ENCODE measurements around the gene ACER3.
"Not testable (repeated sequence)": the region's sequence is repeated elsewhere in the genome, so short reads cannot be mapped to it uniquely, and the experiment has no call there.

The ACER3 gene

DNA sequence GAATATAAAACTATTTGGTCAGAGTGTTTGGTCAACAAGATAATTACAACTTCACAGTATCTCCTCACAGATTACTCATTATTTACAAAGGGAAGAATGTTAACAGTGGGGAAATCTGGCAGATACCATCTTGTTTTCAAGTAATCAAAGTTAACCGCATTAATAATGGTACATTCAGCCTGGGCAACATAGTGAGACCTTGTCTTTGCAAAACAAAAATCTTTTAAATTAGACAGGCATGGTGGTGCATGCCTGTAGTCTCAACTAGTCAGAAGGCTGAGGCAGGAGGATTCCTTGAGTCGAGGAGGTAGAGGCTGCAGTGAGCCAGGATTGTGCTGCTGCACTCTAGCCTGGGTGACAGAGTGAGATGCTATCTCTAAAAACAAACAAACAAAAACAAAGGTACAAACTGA lies 78.5 kb downstream of the ACER3 start:
- DNase-seq: no peak

DNA sequence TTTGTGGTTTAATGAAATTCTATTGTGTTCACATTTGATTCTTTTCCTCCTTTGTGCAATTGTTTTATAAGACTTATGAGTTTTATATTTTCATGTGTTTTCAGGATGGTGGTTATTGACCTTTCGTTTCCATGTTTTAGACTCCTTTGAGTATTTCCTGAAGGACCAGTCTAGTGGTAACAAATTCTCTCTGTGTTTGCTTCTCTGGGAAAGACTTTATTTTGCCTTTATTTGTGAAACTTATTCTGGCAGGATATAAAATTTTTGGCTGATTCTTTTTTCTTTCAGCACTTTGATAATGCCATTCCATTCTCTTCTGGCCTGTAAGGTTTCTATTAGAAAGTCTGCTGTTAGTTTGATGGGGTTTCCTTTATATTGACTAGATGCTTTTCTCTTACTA lies 83.5 kb downstream of the ACER3 start:
- DNase-seq: no peak

DNA sequence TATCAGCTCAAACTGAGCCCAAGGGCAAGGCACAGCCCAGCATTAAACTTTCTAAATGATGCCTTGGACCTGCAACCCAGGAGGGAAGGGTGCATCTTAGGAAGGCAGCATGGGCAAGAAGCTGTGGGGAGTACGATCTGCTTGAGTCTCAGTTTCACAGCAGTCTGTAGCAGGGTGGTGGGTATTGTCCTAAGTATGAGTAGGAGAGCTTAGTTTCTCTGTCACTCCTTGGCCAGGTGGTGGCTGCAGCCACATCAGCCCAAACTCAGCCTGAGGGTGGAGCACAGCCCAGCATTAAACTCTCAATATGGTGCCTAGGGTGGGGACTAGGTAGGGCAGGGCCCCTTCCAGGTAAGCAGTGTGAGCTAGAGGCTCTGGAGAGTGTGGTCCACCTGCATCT lies 85.5 kb downstream of the ACER3 start:
- no peak for DNase-seq

DNA sequence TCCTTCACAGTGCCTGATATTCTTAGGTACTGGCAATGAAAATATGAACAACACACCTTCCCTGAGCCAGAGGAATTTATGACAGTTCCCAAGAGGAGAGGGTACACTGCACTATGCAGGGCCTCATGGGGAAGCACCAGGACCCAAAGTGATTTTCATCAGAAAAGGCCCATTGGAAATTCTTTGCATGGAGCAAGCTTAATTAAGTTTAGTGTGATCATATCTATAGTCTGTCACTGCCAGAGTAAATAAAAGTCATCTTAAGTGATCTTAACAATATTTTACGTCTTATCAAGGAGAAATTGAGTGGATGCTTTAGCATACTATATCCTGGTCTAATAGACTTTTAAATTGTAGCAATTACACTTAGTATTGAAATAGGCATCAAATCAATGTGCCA lies 86.5 kb downstream of the ACER3 start:
- no peak for DNase-seq

DNA sequence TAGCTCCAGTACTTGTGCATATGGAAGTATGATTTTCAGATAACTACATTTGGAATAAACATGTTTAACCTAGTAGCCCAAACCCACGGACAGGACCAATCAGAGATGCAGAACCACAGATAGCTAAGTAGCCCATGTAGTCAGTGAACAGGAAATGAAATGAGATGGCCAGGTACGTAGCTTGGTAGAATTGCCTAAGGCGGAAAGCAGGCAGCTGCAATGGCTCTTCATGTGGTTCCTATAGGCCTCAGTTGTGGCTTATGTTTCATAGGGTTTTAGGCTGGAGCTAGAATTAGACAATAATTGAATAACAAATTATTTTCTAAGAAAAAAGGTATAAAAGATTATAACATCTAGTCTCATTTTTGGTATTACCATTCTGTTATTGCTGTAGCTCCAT lies 87.1 kb downstream of the ACER3 start:
- DNase-seq: no peak

DNA sequence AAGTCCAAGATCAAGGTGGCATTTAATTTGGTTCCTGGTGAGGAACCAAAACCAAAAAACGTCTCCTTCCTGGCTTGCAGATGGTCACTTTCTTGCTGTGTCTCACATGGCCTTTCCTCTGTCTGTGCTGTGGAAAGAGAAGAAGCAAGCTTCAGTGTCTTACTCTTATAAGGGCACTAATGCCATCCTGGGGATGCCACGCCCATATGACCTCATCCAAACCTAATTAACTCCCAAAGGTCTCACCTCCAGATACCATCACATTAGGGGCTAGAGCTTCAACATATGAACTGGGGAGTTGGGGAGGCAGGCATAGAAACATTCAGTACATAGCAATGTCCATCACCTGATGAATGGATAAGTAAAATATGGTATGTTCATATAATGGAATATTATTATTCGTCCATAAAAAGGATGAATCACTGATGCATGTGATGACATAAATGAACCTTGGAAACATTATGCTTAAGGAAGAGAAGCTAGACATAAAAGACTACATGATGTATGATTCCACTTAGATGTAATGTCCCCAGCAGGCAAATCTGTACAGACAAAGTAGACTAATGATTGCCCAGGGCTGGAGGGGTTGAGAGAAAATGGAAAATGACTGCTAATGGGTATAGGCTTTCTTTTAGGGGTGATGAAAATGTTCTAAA lies 94.9 kb downstream of the ACER3 start:
- no peak for DNase-seq

DNA sequence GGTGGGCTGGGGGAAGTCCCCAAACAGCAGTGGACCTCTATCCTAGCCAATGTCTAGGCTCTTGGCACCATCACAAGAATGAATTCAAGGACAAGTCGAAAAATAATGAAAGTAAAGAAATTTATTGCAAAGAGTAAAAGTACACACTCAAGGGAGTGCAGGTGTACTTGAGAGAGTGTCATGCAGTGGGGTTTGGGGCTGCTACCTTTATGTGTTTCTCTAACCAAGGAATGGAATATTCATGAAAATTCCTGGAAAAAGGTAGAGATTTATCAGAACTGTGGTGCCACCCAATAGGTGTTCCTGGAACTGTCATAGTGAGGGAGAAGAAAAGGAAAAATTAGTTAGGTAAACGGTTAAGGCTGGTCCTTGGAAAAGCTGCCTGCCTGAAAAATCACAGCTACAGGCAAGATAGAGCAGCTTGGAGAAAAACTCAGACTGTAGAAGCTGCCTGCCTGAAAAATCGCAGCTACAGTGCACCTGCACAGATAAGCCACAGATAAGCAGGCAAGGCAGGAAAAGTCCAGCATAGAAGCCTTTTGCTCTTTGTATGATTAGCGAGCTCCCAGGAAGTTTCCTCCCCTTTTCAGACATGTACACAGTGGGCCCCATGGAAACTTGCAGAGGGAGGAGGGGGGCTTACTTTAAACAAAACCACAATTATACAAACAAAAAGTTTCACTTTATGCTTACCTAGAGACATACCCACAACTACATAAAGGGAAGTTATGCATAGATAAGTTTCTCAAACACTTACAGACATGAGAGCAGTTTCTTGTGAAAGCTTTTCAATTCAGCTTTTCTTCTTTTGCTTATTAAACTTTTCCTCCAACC lies 102.1 kb downstream of the ACER3 start:
- DNase-seq: no peak

DNA sequence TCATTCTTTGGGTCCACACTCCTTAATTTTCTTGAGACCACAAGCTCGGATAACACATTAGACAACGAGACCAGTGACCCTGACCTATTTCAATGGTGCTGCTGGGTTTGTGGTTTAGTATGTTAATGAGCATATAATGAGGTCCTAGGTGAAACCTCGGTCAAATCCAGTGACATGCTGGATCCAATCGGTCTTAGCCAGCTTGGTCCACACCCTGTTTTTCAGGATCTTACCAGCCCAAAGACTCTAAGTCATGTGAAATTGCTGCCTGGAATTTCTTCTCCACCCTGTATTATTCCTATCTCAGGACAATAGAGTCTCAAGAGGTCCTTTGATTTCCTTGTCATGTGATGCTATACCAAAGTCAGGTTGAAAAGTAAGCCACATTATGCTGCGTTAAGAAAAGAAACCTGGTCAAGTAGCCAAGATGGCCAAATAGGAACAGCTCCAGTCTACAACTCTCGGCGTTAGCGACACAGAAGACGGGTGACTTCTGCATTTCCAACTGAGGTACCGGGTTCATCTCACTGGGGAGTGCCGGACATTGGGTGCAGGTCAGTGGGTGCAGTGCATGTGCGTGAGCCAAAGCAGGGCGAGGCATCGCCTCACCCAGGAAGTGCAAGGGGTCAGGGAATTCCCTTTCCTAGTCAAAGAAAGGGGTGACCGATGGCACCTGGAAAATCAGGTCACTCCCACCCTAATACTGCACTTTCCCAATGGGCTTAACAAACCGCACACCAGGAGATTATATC lies 102.9 kb downstream of the ACER3 start:
- DNase-seq: not testable (repeated sequence)

DNA sequence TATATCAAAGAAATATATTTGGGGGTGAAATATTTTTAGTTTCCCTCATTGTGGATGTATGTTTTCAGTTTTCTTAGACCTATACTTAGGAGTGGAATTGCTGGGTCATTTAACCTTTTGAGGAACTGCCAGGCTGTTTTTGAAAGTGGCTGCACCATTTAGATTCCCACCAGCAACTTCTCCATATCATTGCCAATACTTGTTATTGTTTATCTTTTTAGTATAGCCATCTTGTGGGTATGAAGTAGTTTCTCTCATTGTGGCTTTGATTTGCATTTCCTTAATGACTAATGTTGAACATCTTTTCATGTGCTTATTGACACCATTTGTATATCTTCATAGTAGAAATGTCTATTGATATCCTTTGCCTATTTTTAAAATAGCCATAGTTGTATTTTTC lies 111.3 kb downstream of the ACER3 start:
- DNase-seq: no peak

DNA sequence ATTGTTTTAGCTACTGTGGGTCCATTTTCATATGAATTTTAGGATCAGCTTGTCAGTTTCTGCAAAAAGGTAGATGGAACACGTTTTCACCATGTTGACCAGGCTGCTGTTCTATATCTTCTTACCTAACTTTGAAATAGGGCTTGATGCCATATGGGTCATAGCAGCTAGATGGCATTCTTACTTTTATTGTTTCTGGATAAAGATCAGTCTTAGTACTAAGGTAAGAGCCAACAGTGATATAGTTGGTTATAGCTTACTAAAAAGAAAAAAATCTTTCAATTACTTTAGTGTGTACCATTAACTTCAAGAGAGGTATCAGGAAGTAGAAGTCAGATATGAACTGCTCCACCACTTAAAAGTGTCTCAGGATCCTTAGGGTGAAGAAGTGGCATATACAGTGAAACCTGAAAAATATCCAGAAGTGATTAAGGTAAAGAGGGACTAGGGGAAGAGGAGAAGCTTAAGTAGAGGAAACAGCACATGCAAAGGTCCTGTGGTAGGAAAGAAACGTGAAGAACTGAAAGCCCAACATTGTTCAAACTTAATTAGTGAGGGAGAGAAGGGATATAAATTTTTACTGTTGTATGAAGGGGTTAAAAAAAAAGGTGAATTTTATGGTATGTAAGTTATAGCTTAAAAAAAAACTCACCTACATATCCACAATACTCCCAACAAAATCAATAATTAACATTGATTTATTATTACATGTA lies 113.6 kb downstream of the ACER3 start:
- DNase-seq: no peak

DNA sequence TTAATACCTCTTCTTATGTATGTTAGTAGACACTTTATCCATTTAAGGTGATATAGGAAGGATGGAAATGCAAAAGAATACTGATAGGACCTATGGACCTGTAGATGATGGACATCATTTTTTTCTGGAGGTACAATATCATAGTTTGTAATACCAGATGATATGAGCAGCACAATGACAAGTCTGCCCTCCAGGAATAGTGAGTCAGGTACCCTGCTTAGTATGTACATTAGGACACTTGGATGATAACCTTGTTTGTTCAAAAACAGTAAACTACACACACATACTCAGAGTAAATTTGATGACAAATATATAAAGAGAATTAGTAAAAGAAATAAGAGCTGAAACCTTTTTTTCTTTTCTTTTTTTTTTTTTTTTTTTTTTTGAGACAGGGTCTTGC lies 114.8 kb downstream of the ACER3 start:
- DNase-seq: no peak

DNA sequence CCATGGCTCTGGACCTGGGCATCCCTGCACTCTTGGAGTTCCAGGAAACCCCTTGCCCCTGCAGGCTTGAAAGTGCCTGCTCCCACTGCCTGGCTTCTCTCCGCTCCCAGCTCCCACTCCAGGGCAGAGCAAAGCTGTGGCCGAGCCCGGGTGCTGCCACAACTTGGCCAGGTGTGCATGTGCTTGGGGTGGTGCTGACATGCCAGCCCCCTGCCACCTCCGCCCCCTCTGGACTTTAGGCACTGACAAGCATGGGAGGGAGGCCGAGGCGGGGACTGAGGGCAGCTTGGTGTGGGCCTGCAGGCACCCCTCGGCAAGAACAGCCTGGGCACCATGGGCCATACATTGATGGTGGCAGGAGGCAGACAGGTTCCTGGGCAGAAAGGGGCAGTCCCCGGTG lies 117.1 kb downstream of the ACER3 start:
- no peak for DNase-seq

DNA sequence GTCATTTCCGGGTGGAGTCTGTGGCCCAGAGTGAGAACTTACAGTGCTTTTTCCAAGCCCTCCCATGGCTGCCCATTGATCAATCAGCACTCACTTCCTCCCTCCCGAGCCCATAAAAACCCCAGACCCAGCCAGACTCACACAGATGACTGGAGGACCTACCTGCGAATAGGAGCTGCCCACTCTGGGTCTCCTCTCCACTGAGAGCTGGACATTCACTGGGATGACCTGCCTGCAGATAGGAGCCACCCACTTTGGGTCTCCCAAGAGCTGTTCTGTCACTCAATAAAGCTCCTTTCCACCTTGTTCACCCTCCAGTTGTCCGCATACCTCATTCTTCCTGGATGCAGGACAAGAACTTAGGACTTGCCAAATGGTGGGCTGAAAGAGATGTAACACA lies 117.5 kb downstream of the ACER3 start:
- no peak for DNase-seq

DNA sequence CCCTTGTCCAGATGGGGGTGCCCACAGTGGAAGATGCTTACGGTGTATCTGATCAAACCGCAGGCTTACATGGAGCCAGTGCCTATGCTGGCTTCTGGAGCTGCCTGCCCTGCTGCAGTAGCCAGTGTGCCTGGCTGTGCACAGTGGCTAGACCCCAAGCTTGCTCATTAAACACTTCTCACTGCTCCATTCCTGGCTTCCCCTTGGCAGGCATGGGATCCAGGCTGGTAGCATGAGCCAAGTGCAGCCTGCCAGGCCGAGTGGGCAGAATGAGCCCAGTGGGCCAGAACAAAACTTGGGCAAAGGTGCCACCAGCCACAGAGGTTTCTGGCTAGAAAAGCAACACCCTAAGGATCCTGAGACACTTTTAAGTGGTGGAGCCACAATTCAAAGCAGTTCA lies 118.1 kb downstream of the ACER3 start:
- no peak for DNase-seq

DNA sequence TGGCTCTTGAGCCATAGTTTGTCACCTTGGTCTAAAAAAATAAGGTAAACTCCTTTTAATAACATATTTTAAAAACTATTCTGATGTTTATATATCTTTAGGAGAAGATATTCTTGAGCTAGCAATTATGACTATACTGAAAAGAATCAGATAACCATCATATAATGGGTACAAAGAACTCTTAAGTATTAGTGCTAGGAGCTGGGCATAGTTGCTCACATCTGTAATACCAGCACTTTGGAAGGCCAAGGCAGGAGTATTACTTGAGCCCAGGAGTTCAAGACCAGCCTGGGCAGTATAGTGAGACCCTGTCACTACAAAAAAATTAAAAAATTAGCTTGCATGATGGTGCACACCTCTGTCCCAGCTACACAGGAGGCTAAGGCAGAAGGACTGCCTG lies 119.5 kb downstream of the ACER3 start:
- no peak for DNase-seq

DNA sequence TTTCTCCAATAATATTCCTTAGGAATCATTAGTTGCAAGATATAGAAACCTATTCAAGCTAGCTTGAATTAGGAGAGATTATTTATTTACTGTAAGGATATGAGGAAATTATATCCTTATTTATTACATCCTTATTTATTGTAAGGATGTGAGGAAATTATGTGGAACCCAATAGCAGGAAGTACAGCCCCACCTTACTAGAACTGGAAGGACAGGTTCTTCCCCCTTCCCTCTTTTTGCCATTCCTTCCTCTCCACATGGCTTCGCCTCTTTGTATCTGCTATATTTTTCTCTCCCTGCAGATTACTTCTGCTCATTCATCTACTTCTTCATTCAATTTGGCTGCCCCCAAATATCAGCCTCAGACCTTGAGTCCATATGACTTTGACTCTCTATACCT lies 124.0 kb downstream of the ACER3 start:
- DNase-seq: no peak

DNA sequence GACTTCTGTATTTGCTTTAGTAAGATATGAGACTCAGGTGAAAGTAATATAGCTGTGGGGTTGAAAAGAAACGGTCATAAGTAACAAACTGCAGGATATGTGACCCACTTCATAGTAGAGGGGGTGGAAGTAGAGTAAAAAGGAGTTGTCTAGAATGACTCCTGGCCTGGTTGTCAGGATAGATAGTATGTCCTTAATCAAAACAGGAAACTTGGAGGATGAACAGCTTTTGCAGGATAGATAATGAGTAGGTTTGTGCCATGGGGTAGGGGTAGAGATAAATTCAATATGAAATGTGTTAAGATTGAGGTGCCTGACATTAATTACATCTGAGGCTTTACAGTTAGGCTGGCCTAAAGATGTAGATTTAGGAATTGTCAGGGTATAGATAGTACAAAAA lies 126.5 kb downstream of the ACER3 start:
- DNase-seq: no peak

DNA sequence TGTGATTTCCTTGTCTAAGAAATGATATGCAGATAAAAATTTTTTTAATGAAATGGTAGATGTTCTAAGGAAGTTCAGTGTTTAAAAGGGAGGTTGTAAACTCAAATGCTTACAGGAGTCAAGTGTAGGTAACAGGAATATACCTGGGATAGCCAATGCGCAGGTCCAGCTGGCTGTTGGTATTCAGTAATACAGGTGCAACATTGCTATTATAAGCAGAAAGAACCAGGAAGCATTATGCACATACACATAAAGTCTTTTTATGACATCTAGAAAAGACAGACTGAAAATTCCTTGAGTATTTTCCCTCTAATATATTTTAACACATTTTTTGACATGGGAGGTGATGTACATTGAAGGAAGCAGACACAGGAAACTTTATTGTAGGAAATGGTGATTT lies 129.9 kb downstream of the ACER3 start:
- no peak for DNase-seq

DNA sequence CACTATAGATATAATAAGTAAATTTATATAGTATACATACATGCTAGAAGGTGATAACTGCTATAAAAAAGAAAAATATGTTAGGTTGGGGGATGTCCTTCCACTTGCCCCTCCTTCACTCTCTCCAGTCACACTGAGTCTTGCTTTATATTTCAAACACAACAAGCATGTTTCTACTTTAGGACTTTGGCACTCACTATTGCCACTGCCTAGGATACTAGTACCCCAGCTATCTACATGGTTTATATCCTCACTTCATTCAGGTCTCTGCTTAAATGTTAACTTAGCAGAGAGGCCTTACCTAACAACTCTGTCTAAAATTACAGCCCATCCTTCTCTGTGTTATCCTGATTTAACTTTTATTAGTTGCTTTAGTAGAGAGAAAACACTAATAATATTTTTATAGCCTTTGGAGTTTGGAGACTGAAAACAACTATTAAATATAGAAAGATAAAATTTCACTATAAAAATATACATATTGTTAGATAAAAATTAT lies 134.4 kb downstream of the ACER3 start:
- no peak for DNase-seq

DNA sequence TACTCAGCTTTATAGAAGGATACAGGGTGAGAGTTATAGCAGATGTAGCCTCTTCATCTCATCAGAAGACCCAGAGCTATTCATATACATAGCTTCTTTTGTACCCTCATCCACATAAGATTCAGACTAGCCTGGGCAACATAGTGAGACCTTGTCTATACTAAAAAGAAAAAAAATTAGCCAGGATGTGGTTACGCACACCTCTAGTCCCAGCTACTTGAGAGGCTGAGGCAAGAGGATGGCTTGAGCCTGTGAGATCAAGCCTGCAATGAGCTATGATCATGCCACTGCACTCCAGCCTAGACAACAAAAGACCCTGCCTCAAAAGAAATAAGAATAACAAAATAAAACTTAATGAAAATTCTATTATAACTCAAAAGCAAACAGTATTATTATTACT lies 136.8 kb downstream of the ACER3 start:
- DNase-seq: no peak

DNA sequence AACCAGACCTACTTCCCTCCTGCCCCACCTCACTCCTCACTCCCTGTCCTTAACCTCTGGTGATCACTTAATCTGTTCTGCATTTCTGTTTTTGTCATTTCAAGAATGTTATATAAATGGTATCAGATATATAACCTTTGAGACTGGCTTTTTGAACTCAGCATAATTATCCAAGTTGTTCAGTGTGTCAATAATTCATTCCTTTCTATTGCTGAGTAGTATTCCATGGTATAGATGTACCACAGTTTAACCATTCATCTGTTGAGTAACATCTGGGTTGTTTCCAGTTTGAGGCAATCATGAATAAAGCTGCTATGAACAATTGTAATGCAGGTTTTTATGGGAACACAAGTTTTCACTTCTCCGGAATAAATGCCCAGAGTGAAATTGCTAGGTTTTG lies 138.9 kb downstream of the ACER3 start:
- DNase-seq: no peak

DNA sequence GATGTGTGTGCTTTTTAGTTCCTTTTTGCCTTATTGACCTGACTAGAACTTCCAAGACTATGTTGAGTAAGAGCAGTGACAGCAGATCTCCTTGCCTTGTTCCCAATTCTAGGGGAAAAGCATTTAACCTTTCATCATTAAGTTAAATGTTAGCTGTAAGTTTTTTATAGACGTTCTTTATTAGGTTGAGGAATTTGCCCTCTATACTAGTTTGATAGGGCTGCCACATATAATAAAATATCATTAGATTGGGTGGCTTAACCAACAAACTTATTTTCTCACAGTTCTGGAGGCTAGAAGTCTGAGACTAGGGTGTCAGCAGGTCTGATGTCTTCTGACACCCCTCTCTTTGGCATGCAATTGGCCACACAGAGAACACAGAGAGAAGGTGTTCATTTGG lies 140.9 kb downstream of the ACER3 start:
- no peak for DNase-seq

DNA sequence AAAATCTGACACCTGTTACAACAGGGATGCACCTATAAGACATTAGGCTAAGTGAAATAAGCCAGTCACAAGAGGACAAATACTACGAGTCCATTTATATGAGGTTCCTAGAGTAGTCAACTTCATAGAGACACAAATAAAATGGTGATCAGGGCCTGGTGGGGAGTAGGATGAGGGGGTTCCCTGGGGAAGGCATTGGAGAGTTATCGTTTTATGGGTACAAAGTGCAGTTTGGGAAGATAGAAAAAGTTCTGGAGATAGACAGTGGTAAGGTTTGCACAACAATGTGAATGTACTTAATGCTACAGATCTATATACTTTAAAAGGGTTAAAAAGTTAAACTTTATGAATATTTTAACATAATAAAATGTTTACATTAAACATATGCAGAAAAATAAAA lies 142.1 kb downstream of the ACER3 start:
- no peak for DNase-seq

All from NCI-H524 treated with DMSO at 0.1 percent for 48 hours (cell line).